IMR-90 (cell line): ENCODE data around the gene CCDC83. TPM values are rescaled to one million over a fixed set of nuclear protein-coding genes. Genes with fewer than 3 reads are reported as not detected.

ENCODE experiments used
- ATAC-seq: fragments of 200-7000 bp; cut with Tn5 transposase; 2 replicates; pipeline ENCODE4 v1.9.1; 2020; ENCODE audit warnings: low read depth, mild to moderate bottlenecking, moderate library complexity
- BruUV-seq: library from RNA; stranded (reverse); fragments of 400-500 nt; replicated peaks from 2 replicates; lab custom pipeline; 2021; lab: Mats Ljungman, UMichigan
- CTCF ChIA-PET: fragments of 300-600 bp; formaldehyde crosslinking; extraction: SDS; loops from one replicate; lab custom pipeline; 2021; ENCODE audit warnings: antibody characterized with exemption; lab: Yijun Ruan, JAX
- POLR2A ChIA-PET: fragments of 300-600 bp; sonication (Branson Sonifier 250); formaldehyde crosslinking; loops from one replicate; lab custom pipeline; 2022; ENCODE audit warnings: antibody characterized with exemption; ENCODE audit not compliant: unreplicated experiment; lab: Charles Lee
- DNase-seq: peaks from one replicate; pipeline ENCODE4 v3.0.0; 2013
- H2AFZ ChIP-seq: replicated peaks from 2 replicates; pipeline ENCODE3; 2013; ENCODE audit warnings: low read length, mild to moderate bottlenecking; ENCODE audit not compliant: poor library complexity
- H2AK5ac ChIP-seq: 2 replicates; pipeline ENCODE4 v1.6.1; 2013; ENCODE audit warnings: low read depth, low read length, inconsistent platforms
- H2AK9ac ChIP-seq: replicated peaks from 2 replicates; pipeline ENCODE3; 2013; ENCODE audit warnings: mild to moderate bottlenecking, low read depth, low read length, moderate library complexity; ENCODE audit not compliant: poor library complexity
- H2BK120ac ChIP-seq: 2 replicates; pipeline ENCODE4 v1.6.1; 2013; ENCODE audit warnings: low read depth, low read length, inconsistent platforms
- H2BK15ac ChIP-seq: 3 replicates; pipeline ENCODE4 v1.6.1; 2013; ENCODE audit warnings: low read depth, low read length, inconsistent platforms
- H2BK20ac ChIP-seq: 2 replicates; pipeline ENCODE4 v1.6.1; 2013; ENCODE audit warnings: low read depth, mild to moderate bottlenecking, inconsistent platforms, low read length, moderate library complexity
- H2BK5ac ChIP-seq: 2 replicates; pipeline ENCODE4 v1.6.1; 2013; ENCODE audit warnings: mild to moderate bottlenecking, low read depth, low read length, inconsistent platforms; ENCODE audit not compliant: poor library complexity, severe bottlenecking
- H3K14ac ChIP-seq: replicated peaks from 2 replicates; pipeline ENCODE4 v1.6.1; 2013; ENCODE audit warnings: low read depth, low read length, inconsistent platforms
- H3K18ac ChIP-seq: 2 replicates; pipeline ENCODE4 v1.6.1; 2013; ENCODE audit warnings: low read depth, low read length, control low read depth
- H3K23ac ChIP-seq: 2 replicates; pipeline ENCODE4 v1.6.1; 2013; ENCODE audit warnings: low read depth, low read length, inconsistent platforms
- H3K27ac ChIP-seq: 2 replicates; pipeline ENCODE4 v1.5.1; 2013; ENCODE audit warnings: mild to moderate bottlenecking, control low read depth, low read length; ENCODE audit not compliant: insufficient read depth
- H3K27me3 ChIP-seq: 2 replicates; pipeline ENCODE4 v1.6.1; 2013; ENCODE audit warnings: low read length; ENCODE audit not compliant: control insufficient read depth, insufficient read depth
- H3K36me3 ChIP-seq: 2 replicates; pipeline ENCODE4 v1.6.1; 2013; ENCODE audit warnings: low read length, mixed read lengths; ENCODE audit not compliant: control insufficient read depth, insufficient read depth
- H3K4ac ChIP-seq: 2 replicates; pipeline ENCODE4 v1.6.1; 2013; ENCODE audit warnings: low read depth, low read length, inconsistent platforms
- H3K4me1 ChIP-seq: 2 replicates; pipeline ENCODE4 v1.6.1; 2013; ENCODE audit warnings: low read length, mixed read lengths; ENCODE audit not compliant: control insufficient read depth, insufficient read depth
- H3K4me2 ChIP-seq: 2 replicates; pipeline ENCODE4 v1.6.1; 2013; ENCODE audit warnings: low read depth, mild to moderate bottlenecking, control low read depth, low read length, moderate library complexity
- H3K4me3 ChIP-seq: 2 replicates; pipeline ENCODE4 v1.5.1; 2013; ENCODE audit warnings: low read depth, mild to moderate bottlenecking, control low read depth, low read length, moderate library complexity; ENCODE audit not compliant: insufficient read depth
- H3K56ac ChIP-seq: 2 replicates; pipeline ENCODE4 v1.6.1; 2013; ENCODE audit warnings: low read length, inconsistent platforms; ENCODE audit not compliant: insufficient read depth; ENCODE audit errors: extremely low read depth
- H3K79me1 ChIP-seq, 2 experiments: 2 replicates each; pipeline ENCODE4 v1.6.1; 2013; ENCODE audit warnings: low read length in 2 of 2, inconsistent platforms in 1 of 2, low read depth in 1 of 2
- H3K9ac ChIP-seq: 2 replicates; pipeline ENCODE4 v1.6.1; 2013; ENCODE audit warnings: low read depth, low read length, control low read depth
- H3K9me1 ChIP-seq: 2 replicates; pipeline ENCODE4 v1.6.1; 2013; ENCODE audit warnings: low read length, inconsistent platforms; ENCODE audit not compliant: insufficient read depth
- H3K9me3 ChIP-seq: 2 replicates; pipeline ENCODE4 v1.6.1; 2013; ENCODE audit warnings: low read length; ENCODE audit not compliant: control insufficient read depth, insufficient read depth
- H4K20me1 ChIP-seq: 2 replicates; pipeline ENCODE4 v1.6.1; 2013; ENCODE audit warnings: low read length, inconsistent platforms; ENCODE audit not compliant: insufficient read depth
- H4K5ac ChIP-seq: 2 replicates; pipeline ENCODE4 v1.6.1; 2013; ENCODE audit warnings: mild to moderate bottlenecking, low read depth, low read length, control low read depth
- H4K8ac ChIP-seq, 2 experiments: 2 replicates each; pipeline ENCODE4 v1.6.1; 2013; ENCODE audit warnings: low read depth in 2 of 2, low read length in 2 of 2, control low read depth in 1 of 2, inconsistent platforms in 1 of 2
- H4K91ac ChIP-seq: 2 replicates; pipeline ENCODE4 v1.6.1; 2013; ENCODE audit warnings: low read depth, low read length, inconsistent platforms; ENCODE audit not compliant: insufficient read depth
- BHLHE40 ChIP-seq: fragments of 150-350 bp; IDR thresholded peaks from 2 replicates; pipeline ENCODE4 v1.6.1; 2016; ENCODE audit warnings: mild to moderate bottlenecking, low read depth, low read length
- CEBPB ChIP-seq: IDR thresholded peaks from 2 replicates; pipeline ENCODE4 v1.6.1; 2012; ENCODE audit warnings: low read depth, low read length, improper control_type of control experiment
- CHD1 ChIP-seq: IDR thresholded peaks from 2 replicates; pipeline ENCODE4 v1.6.1; 2012; ENCODE audit warnings: low read depth, low read length, improper control_type of control experiment
- CTCF ChIP-seq: conservative IDR thresholded peaks from 2 replicates; pipeline ENCODE4 v1.5.1; 2012; ENCODE audit warnings: mild to moderate bottlenecking, low read depth, low read length, improper control_type of control experiment
- ELK1 ChIP-seq: fragments of 150-350 bp; IDR thresholded peaks from 2 replicates; pipeline ENCODE4 v1.6.1; 2016; ENCODE audit warnings: low read depth, mild to moderate bottlenecking, low read length, moderate library complexity, borderline replicate concordance
- FOS ChIP-seq: fragments of 150-350 bp; IDR thresholded peaks from 2 replicates; pipeline ENCODE4 v1.6.1; 2016; ENCODE audit warnings: low read depth, low read length
- MAFK ChIP-seq: IDR thresholded peaks from 2 replicates; pipeline ENCODE4 v1.6.1; 2012; ENCODE audit warnings: low read depth, low read length, improper control_type of control experiment
- MAZ ChIP-seq: IDR thresholded peaks from 2 replicates; pipeline ENCODE4 v1.6.1; 2012; ENCODE audit warnings: low read depth, mild to moderate bottlenecking, low read length, improper control_type of control experiment, moderate library complexity, borderline replicate concordance
- MXI1 ChIP-seq: IDR thresholded peaks from 2 replicates; pipeline ENCODE4 v1.6.1; 2012; ENCODE audit warnings: low read depth, mild to moderate bottlenecking, low read length, moderate library complexity, borderline replicate concordance
- NFE2L2 ChIP-seq: fragments of 150-350 bp; IDR thresholded peaks from 2 replicates; pipeline ENCODE4 v1.6.1; 2016; ENCODE audit warnings: low read depth, mild to moderate bottlenecking, low read length
- POLR2A ChIP-seq: IDR thresholded peaks from 2 replicates; pipeline ENCODE4 v1.6.1; 2012; ENCODE audit warnings: mild to moderate bottlenecking, low read depth, low read length
- RAD21 ChIP-seq: IDR thresholded peaks from 2 replicates; pipeline ENCODE4 v1.6.1; 2012; ENCODE audit warnings: low read length, improper control_type of control experiment
- RCOR1 ChIP-seq: IDR thresholded peaks from 2 replicates; pipeline ENCODE4 v1.6.1; 2012; ENCODE audit warnings: mild to moderate bottlenecking, low read length, improper control_type of control experiment; ENCODE audit not compliant: insufficient replicate concordance
- RFX5 ChIP-seq: IDR thresholded peaks from 2 replicates; pipeline ENCODE4 v1.8.0; 2012; ENCODE audit warnings: low read depth, mild to moderate bottlenecking, low read length, moderate library complexity
- SMC3 ChIP-seq: fragments of 150-350 bp; IDR thresholded peaks from 2 replicates; pipeline ENCODE4 v1.6.1; 2016; ENCODE audit warnings: low read depth, mild to moderate bottlenecking, antibody characterized with exemption, low read length, moderate library complexity
- USF2 ChIP-seq: fragments of 150-350 bp; IDR thresholded peaks from 2 replicates; pipeline ENCODE4 v1.6.1; 2017; ENCODE audit warnings: mild to moderate bottlenecking, antibody characterized with exemption, low read length, low read depth
- WGBS, 2 experiments: methylation state at CpG; one replicate each; pipeline versions ENCODE4 v1.1.5 to v1.1.7; 2013; ENCODE audit warnings: missing lambda C conversion rate in 2 of 2; ENCODE audit not compliant: insufficient read length in 1 of 2; ENCODE audit errors: extremely low coverage in 2 of 2; 5-methylcytosine and 5-hydroxymethylcytosine counted together
- dilution Hi-C: fragments of 300-500 bp; cut with HindIII; formaldehyde crosslinking; loops from one replicate; pipeline ENCODE4 v1.14.3; 2018; ENCODE audit warnings: low sequenced_read_pairs; ENCODE audit not compliant: unreplicated experiment
- in situ Hi-C: fragments of 300-500 bp; cut with MboI; formaldehyde crosslinking; loops from 3 replicates; pipeline ENCODE4 v1.14.3; 2019; ENCODE audit warnings: low sequenced_read_pairs, inconsistent platforms, mixed read lengths
- intact Hi-C: fragments of 100-400 bp; cut with micrococcal nuclease; formaldehyde crosslinking; loops from 2 replicates; pipeline ENCODE4 v1.10.0; 2022
- polyA plus RNA-seq, 3 experiments: library from polyadenylated mRNA; depleted of rRNA; stranded (reverse); fragments of >200 nt; gene quantifications; 2 replicates each; pipeline ENCODE4 v1.2.3, GENCODE V29; 2012; ENCODE audit warnings: low replicate concordance in 1 of 3
- total RNA-seq: library from RNA; depleted of rRNA; stranded (reverse); fragments of >200 nt; gene quantifications from 2 replicates; pipeline ENCODE4 v1.2.3, GENCODE V29; 2012

The CCDC83 gene
- total and polyA plus RNA-seq, 2 of the 4 experiments (the other 2 are of a cell fraction), result not detected

- Histone ChIP-seq H2BK120ac (no peak overlapping the region), H3K56ac (no peak overlapping the region), H3K23ac (no peak overlapping the region), H3K4me1 (peaks cover 5% of the 10 kb centered on the region), H3K4me2 (no peak overlapping the region), H2AK9ac (no peak overlapping the region), H2AK5ac (no peak overlapping the region), H3K27ac (no peak overlapping the region), H3K79me1 (no peaks in the 10 kb centered on the region), H2BK5ac (no peak overlapping the region), H3K9ac (no peak overlapping the region), H4K5ac (no peak overlapping the region), H4K20me1 (no peaks in the 10 kb centered on the region), H3K9me1 (peaks cover 6% of the 10 kb centered on the region), H2BK20ac (no peak overlapping the region), H4K91ac (no peak overlapping the region), H3K36me3 (no peaks in the 10 kb centered on the region), H3K4ac (no peak overlapping the region; the same call in 1 of the 2 replicates), H4K8ac (no peak overlapping the region), H3K14ac (no peak overlapping the region), H2AFZ (no peak overlapping the region), H3K9me3 (no peaks in the 10 kb centered on the region), H3K27me3 (no peaks in the 10 kb centered on the region), H2BK15ac (no peak overlapping the region), H3K18ac (no peak overlapping the region), H3K4me3 (no peak overlapping the region)
- no TSS peak for BruUV-seq
- dilution Hi-C loops, result no loop called here
- DNase-seq (no peak), ATAC-seq (no peak)
- CTCF ChIA-PET, result no interaction called here
- intact Hi-C loops, result no loop called here
- WGBS, 2 experiments, result 93% methylated on average over 3 of the region's 6 CpGs; no CpG with 5 or more reads in 1 of the 2 experiments
- in situ Hi-C loops, result no loop called here
- POLR2A ChIA-PET, result no interaction called here
- no peak for TF ChIP-seq RFX5
- TF ChIP-seq FOS, result no peak
- no peak for TF ChIP-seq RCOR1
- TF ChIP-seq MXI1, result no peak
- no peak for TF ChIP-seq USF2
- TF ChIP-seq ELK1, result no peak
- TF ChIP-seq CHD1, result no peak
- TF ChIP-seq RAD21, result no peak
- no peak for TF ChIP-seq MAFK
- TF ChIP-seq CTCF, result no peak
- TF ChIP-seq MAZ, result no peak
- TF ChIP-seq POLR2A, result no peak
- TF ChIP-seq CEBPB, result no peak
- no peak for TF ChIP-seq NFE2L2
- no peak for TF ChIP-seq BHLHE40
- no peak for TF ChIP-seq SMC3
Observed at GRCh38 chr11:85893395-85893794, 38.2 kb downstream of the CCDC83 start.
